Measurements from ENCODE around the gene ACTC1.
"Not testable (repeated sequence)": the region's sequence is repeated elsewhere in the genome, so short reads cannot be mapped to it uniquely, and the experiment has no call there.

Gene ACTC1

DNA sequence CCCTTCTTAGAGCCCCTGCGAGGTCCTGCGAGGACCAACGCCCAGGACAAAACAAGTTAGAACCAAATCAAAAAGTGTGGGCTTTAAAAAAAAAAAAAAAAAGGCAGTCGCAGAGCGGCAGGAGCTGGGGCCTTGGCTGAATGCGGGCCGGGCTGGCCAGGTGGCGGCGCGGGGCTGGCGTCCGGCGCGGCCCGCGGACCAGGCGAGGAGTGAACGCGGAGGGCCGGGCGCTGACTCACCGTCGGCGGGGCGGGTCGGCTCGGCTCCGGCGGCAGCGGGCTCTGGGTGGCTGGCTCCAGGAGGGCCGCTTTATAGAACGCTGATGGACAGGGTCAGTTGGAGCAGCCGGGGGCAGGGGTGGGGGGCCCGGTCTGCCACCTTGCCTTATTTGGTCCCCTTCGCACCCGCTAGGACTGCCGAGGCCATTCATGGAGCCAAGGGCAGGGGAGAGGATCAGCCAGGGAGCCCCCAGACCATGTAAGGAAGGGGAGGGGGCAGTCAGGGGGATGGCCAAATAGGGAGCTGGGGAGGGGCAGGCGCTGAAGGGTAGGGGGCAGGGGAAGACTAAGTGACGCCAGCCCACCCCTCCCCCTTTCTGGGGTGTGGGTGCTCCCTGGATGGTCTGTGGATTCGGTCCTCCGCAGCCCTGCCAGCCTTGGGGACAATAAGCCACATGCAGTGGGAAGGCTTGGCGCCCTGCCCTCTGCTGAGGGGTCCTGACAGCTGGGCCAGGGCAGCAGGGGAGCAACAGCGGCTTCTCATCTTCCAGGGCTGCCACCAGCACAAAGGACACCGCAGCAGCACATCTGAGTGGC is at the start of gene ACTC1:
ACTC1 (minus strand) TSS at position 283 of the 815 bp plus-strand sequence. CDS start 741 bp downstream, outside the sequence.
- DNase-seq (ENCODE audit: low read depth in 3 of 3): no peak

DNA sequence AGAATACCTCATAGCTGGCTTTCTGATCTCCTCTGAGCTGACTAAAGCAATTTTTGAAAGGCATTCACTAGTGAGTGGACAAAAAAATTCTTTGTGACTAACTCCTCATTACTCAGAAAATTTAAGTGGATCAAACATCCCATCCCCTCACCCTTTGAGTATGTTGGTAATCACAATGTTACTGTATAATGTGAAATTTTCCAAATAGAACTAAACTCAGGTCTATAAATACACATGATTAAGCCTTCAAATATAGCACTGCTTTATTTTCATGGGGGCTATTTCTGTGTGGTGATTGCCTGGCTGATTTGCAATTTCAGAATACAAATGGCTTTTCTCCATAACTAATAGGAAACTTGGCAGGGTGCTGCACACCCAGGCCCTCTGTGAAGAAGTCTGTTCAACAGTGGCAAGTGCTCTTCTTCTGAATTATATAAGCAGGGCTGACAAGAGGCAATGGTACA is 45.9 kb upstream of the ACTC1 start:
- no peak for DNase-seq (ENCODE audit: low read depth in 3 of 3)

DNA sequence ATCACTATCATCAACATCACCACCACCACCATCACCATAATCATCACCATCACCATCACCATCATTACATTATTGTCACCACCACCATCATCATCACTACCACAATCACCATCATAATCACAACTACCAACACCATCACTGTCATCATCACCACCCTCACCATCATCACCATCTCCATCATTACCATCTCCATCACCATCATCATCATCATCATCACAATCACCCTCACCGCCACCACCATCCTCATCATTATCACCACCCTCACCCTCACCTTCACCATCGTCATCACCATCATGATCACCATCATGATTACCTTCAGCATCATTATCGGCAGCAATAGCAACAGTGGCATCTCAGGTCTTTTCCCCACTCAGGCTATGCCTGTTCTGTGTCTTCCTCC is 42.9 kb upstream of the ACTC1 start:
- no peak for DNase-seq (ENCODE audit: low read depth in 3 of 3)

DNA sequence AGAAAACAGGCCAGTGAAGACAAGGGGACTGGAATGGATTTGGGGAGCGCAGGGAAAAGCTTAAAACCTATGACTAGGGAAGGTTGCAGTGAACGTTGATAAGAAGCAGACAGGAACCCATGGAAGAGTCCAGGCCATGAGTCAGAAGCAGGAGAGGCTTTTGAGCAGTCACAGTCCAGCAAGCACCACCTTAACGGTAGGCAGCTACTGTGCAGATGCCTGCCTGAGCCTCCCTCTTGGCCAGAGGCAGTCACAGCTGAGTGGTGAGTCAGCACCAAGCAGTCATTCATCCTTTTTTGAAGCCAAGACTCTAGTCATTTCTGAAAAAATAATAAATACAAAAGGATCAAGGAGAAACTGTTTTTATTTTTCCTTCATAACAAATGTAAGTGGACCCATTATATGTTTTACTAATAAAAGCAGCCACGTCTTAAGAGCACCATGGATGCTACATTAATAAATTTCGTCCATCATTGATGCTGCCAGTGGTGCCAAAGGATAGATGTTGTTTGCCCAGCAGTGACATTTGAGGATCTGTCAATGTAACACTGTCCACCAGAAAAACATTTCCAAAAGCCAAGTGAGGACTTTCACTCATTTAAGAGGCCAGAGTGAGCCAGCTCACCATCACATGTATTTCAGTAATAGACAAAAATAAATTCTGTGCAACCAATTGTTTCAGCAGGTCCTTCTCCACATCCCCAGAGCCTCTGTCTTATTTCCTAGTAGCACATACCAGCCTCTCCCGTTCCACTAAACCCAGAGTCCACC is 42.1 kb upstream of the ACTC1 start:
- DNase-seq (ENCODE audit: low read depth in 3 of 3): no peak

DNA sequence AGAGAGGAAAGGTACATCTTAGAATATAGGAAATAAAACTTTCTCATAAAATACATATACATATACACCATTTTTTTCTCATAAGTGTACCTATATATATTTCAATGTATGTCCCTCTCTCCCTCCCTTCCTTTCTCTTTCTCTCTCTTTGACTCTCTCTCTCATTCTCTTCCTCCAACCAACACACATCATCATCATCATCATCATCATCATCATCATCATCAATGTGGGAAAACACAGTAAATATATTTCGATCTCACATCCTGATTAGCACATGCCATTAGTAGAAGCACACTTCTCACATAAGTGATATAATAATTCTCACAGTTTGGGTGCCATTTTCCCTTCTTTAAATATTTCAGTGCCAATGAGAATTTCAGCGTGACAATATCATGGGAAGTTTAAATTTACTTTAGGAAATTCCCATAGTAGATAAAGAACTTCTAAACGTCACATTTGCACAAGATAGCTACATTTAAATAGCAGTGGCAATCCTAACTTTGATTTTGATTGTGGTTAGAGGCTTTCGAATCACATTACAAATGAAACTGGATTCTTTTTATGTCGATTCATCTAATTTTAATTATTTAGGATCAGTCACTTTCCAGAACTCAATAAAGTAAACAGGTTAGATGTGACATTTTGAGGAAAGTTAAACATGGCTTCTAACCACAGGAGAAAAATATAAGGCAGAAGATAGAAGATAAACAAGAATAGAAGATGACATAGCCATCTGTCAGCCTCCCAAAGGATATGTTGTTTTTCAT is 33.0 kb upstream of the ACTC1 start:
- DNase-seq (ENCODE audit: low read depth in 3 of 3): no peak

DNA sequence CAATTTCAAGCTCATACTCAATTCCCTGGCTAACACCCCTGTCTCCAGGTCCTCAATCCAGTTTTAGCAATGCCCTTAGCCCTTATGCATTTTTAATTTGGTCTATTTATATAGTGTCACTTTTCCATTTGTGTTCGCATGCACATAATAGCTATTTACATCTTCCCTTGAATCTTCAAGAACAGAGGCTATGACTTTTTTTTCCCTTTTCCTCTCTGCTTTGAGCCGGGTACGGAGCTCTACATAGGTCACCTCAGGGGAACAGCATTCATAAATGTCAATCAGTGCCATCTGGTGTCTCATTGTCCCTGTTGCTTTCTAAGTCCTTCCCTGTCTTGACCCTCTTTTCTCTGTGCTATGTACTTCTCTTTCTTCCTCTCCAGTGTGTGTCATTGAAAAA is 26.5 kb upstream of the ACTC1 start:
- DNase-seq (ENCODE audit: low read depth in 3 of 3): no peak

DNA sequence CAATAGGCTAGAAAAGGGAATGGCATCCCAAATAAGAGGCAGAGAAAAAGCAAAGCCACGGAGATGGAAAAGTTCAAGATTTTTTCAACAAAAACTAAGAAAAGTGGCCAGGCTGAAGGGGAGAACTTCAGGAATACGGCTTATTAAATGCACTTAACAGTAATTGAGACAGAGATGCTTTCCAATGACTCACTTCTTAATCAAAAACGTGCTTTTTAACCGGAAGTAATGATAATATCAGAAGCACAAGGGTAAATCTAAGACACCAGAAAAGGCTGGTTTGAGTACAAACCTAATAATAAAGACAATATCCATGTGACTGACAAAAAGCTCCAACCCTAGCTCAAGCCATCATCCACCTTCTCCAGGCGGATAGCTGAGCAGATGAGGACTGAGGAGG is 24.8 kb upstream of the ACTC1 start:
- no peak for DNase-seq (ENCODE audit: low read depth in 3 of 3)

DNA sequence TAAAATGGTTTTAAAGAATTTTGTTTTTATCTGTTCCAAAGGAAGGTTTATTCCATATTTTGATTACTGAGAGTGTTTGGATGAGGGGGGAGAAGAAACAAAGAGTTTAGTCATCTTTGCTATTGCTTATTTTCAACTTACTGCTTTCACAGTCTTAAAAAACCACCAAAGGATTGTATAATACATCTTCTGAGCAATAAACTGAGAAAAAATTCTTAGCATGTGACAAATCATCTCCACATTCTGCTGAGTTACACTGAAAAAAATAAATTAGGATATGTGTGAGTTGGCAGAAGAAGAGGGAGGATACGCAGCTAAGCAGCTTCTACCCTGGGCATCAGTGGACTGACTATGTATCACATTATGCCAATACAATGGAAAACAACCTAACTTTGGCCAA is 23.2 kb upstream of the ACTC1 start:
- DNase-seq (ENCODE audit: low read depth in 3 of 3): no peak

DNA sequence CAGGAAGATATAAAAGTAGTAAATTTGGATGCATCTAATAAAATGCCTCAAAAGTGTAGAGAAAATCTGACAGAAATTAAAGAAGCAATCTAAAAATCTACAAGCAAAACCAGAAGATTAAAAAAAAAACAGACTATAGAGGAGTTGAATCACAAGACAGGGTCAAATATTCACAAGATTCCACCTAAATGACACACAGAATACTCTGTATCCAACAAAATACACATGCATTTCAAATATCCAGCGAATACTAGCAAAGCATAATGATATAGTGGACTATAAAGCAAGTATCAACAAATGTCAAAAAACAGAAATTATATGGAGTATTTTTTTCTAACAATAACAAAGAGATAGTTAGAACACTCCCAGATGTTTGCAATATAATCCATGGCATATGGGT is 20.5 kb upstream of the ACTC1 start:
- DNase-seq (ENCODE audit: low read depth in 3 of 3): no peak

DNA sequence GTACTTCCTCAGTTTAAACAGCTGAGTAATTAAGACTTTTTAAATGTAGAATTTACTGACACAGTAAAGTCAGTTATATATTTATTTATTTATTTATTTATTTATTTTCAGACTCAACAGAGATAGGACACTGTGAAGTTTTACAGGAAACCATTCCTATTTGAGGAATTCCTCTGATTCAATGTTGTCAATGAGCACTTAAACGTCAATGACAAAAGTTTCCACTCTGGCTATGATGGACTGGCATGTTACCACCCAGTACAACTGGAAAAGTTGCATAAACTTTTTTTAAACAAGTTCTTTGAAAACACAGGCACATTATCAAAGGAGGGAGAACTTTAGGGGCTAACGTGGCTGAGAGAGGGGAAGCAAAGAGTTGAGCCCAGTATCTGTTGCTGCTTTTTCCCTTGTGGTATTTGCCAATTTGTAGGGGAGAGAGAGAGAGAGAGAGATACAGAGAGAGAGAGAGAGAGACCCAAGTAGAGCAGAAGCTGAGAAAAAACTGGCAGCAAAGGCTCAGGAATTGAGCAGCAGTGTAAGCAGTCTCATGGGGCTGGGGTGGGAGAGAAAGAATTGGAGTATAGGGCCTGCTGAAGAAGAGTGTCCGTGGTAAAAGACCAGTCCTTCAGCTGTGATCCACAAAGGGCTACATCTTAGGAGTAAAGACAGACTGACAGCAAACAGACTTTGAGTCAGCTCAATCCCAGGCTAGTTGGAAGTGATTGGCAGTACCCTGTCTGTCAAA is 18.3 kb upstream of the ACTC1 start:
- DNase-seq (ENCODE audit: low read depth in 3 of 3): no peak

DNA sequence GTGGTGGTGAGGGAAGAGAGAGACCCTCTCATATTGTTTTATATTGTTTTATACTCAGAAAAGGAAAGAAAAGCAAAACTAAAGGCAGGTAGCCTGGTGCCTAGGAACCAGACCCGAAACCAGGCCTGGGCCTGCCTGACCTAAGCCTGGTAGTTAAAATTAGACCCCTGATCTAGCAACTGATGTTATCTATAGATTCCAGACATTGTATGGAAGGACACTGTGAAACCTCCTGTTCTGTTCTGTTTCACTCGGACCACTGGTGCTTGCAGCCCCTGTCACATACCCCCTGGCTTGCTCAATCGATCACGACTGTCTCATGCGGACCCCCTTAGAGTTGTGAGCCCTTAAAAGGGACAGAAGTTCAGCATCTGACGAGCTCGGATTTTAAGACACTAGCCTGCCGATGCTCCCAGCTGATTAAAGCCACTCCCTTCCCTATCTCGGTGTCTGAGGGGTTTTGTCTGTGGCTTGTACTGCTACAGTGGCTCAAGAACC is 17.6 kb upstream of the ACTC1 start:
- not testable (repeated sequence) for DNase-seq (ENCODE audit: low read depth in 3 of 3)

DNA sequence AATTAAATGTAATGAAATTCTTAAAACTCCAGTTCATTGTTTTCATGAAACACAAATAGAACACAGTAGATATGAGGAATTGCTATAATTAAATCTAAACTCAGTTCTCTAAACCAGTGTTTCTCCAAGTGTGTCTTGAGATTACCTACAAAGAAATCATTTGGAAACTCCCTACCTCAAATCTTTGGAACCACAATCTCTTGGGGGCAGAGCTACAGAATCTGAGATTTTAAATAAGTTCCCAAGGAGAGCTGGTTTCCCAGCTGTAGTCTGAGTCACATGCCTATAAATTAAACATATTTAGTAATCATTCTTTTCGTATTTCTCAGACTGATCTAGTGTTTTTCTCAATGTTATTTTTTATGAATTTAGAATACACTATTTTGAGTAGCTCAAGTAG is 17.0 kb upstream of the ACTC1 start:
- no peak for DNase-seq (ENCODE audit: low read depth in 3 of 3)

DNA sequence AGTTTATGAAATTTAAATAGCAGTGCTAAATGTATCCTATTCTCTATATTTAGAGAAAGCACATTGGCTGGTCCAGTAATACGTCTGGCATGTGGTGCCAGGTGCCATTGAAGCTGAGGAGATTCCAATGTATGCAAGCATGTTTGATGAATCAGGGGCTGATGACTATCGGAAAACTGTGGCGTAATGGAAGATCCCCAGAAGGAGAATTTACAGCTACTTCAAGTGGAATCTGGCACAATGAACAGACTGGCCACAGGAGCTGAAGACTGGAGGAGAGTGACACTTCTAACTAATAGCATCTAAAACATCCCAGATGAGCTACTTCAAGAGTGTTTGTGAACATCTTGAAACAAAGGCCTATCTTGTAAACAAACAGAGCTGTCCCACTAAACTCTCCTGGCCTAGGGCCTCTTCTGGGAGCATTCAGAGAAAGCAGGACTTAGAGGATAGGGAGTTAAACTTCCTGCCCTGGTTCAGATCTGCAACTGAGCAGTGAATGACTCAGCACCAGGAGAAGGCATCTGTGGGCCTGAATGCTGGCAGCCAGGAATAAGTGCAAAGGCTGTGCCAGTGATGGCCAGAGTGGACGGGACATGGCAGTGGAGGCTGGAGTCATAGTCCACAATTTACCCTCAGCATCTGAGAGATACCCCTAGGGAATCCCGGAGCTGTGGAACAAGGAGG is 15.2 kb upstream of the ACTC1 start:
- no peak for DNase-seq (ENCODE audit: low read depth in 3 of 3)

DNA sequence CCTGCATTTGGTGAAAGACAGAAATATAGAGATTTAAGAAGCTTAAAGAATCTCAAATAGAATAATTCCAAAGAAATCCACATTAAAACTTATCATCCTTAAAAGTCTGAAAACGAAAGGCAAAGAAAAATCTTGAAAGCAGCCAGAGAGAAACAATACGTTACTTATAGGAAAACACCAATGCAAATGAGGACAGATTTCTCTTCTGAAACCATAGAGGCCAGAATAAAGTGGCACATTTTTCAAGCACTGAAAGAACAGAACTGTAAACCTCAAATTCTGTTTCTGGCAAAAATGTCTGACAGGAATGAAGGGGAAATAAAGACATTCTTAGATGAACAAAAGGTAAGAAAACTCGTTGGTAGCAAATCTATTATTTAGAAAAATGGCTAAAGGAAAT is 13.8 kb upstream of the ACTC1 start:
- no peak for DNase-seq (ENCODE audit: low read depth in 3 of 3)

DNA sequence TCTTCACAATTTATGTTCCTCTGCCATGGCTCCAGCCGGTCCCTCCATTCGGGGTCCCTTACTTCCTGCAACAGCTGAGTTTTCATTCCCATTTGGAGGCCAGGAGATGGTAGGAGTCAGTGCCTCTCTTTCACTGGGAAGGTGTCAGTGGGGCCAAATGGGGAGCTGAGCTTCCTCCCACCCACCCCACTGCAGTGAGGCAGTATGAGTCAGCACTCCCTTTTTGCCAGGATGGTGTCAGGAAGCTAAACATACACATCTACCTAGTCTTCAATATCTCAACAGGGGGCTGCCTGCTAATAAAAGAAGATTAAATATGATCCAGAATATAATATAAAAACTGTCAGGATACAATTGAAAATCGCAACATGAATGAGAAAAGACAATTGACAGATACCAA is 12.7 kb upstream of the ACTC1 start:
- DNase-seq (ENCODE audit: low read depth in 3 of 3): no peak

DNA sequence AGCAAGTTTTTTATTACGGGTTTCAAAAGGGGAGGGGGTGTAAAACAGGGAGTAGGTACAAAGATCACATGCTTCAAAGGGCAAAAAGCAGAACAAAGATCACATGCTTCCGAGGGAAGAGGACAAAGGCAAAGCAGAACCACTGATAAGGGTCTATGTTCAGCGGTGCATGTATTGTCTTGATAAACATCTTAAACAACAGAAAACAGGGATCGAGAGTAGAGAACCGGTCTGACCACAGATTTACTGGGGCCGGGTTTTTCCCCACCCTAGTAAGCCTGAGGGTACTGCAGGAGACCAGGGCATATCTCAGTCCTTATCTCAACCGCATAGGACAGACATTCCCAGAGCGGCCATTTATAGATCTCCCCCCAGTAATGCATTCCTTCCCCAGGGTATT is 11.9 kb upstream of the ACTC1 start:
- DNase-seq (ENCODE audit: low read depth in 3 of 3): not testable (repeated sequence)

DNA sequence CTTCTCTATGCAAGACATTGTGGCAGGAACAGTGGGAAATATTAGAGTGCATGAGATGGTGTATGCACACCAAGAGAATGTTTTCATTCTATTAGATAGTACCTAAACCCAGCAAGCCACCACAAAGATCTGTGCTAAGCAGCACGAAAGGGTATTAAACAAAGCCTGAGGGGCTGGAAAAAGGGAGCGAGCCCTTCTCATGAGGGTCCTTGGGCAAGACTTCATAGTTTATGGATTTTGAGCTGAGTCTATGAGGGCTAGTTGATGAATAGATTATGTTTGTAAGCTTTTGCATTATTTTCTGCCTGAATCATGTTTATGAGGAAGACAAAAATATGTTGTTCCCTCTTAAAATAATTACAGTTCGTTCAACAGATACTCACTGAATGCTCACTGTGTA is 9.4 kb upstream of the ACTC1 start:
- no peak for DNase-seq (ENCODE audit: low read depth in 3 of 3)

DNA sequence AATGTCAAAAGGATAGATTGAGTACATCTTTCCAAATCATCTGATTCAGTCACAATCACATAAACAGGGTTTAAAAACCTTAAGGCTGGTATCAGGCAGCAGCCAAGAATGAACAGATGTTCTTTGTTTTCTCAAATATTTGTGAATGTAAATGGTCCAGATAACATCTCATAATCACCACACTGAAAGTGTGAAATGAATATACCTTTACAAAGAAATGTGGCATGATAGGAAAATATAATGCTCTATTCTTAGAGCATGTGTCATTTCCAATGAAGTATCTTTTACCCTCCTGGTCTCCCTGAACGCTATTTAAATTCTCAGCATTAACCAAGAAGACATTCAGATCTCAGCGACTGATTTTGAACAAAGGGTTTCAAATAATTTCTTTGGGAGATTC is 8.8 kb upstream of the ACTC1 start:
- DNase-seq (ENCODE audit: low read depth in 3 of 3): no peak

DNA sequence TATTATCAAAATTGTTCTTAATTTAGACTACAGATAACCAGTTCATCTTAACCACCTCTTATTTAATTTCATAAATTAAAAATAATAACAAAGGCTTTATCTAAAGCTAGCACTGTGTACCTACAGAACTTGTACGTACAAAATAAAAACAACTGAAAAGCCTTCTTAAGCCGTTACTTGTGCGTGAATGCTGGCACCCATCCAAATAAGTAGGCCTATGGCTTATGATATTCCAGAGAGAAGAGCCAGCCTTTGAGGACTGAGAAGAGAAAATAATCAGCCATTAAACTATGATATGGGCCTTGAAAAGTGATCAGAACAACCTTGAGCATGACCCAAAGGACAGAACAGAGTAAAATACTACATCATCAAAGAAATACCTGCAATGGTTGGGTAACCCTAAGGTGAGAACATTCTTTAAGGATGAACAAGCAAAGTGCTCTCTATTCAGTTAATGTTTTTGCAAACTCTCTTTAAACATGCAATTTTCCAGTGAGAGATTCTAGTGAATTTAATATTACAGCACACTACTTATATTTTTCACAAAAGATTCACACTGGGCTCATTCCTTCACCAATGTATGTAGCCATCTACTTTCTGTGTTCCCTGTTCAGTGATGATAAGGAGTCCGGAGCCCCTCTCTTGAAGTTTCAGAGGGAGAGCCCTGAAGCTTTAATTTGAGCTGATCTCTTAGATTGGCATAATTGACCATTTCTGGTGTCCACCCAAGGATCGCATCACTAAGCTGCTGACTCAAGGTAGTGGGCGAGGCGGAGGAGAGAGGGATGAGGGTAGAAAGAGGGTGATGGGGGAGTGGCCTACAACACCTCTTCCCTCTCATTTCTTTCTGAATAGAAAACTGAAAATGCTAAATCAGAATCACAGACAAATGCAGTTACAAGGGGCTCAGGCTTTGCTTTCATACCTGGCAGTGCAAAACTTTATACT is 7.7 kb upstream of the ACTC1 start:
- DNase-seq (ENCODE audit: low read depth in 3 of 3): no peak

DNA sequence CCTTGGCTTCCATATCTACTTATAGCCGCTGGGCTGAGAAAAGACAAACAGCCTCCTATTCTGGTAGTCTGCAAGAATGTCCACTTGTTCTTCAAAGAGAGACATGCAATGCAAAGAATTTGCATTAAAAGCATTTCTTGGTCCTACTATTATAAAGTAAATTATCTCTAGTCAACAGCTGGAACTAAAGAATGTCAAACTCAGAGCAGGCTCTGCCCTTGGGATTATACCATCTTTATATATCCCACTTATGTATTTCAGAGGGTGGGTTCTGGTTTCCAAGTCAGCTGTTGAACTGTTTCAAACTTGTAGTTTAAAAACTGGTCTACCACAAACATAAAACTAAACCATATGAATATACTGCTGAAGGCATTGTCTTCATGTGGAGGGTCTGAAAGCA is 7.0 kb upstream of the ACTC1 start:
- no peak for DNase-seq (ENCODE audit: low read depth in 3 of 3)

Measured in stimulated activated CD4-positive, alpha-beta T cell treated with anti-CD3 and anti-CD28 coated beads, TNF-alpha, amount 100 ng/mL, for 4 hours (primary cell).